ENCODE data around the gene IL10.
A peak's percentile ranks its signal among the peaks of the same experiment; 100 is the strongest.

- TF ChIP-seq CTCF (IDR thresholded peaks at IDR 0.05) = peak in 2 of 5 experiments; percentile 4 to 13
- no peak for TF ChIP-seq EP300 (IDR thresholded peaks at IDR 0.05)
These were observed 33.6 kb downstream of the IL10 start for GRCh38 chr1:206738370-206739366.

Data from tibial nerve (tissue), 4 donors.